HepG2 (cell line): ENCODE results near the gene FAM229B. TPM values are rescaled to one million over a fixed set of nuclear protein-coding genes. Genes with fewer than 3 reads are reported as not detected.

ENCODE experiments used
- ATAC-seq: fragments of 200-7000 bp; cut with Tn5 transposase; 3 replicates; pipeline ENCODE4 v1.9.1; 2020; ENCODE audit warnings: mild to moderate bottlenecking, moderate library complexity
- BruUV-seq: library from RNA; stranded (reverse); fragments of 400-500 nt; replicated peaks from 2 replicates; lab custom pipeline; 2021; lab: Mats Ljungman, UMichigan
- CTCF ChIA-PET: fragments of 300-600 bp; formaldehyde crosslinking; extraction: SDS; loops from one replicate; lab custom pipeline; 2021; ENCODE audit warnings: low total read pairs, inconsistent platforms, low intra/inter-chr PET ratio; lab: Yijun Ruan, JAX
- POLR2A ChIA-PET: fragments of 350-600 bp; sonication (Branson Sonifier 250); formaldehyde crosslinking; loops from one replicate; lab custom pipeline; 2020; ENCODE audit warnings: antibody characterized with exemption, inconsistent platforms; lab: Yijun Ruan, JAX
- DNase-seq: peaks from one replicate; pipeline ENCODE4 v3.0.0-alpha.2; 2015; ENCODE audit warnings: low spot score
- FAIRE-seq: peaks from 3 replicates; lab custom pipeline; 2011; peaks lifted over from hg19 to GRCh38; lab: Jason Lieb, UNC
- H2AFZ ChIP-seq: one replicate; pipeline ENCODE4 v1.6.1; 2011; ENCODE audit warnings: low read length, inconsistent platforms
- H3K27ac ChIP-seq: fragments of 300-600 bp; 3 replicates; pipeline ENCODE4 v1.8.0; 2011; ENCODE audit warnings: mixed run types, mild to moderate bottlenecking, mixed read lengths, low read length, inconsistent platforms; ENCODE audit not compliant: insufficient read depth; ENCODE audit errors: extremely low read length
- H3K27me3 ChIP-seq, 2 experiments: fragments of 200-600 bp in 1 of 2; 2 replicates in 1 of 2; 3 replicates in 1 of 2; pipeline versions ENCODE4 v1.6.0 to v1.8.0; 2011; ENCODE audit warnings: low read length in 2 of 2, mild to moderate bottlenecking in 2 of 2, moderate library complexity in 2 of 2, inconsistent platforms in 1 of 2; ENCODE audit not compliant: insufficient read depth in 2 of 2, control insufficient read depth in 1 of 2
- H3K36me3 ChIP-seq, 2 experiments: fragments of 200-600 bp in 1 of 2; replicated peaks in 1 of 2; 2 replicates in 1 of 2; 3 replicates in 1 of 2; pipeline versions ENCODE4 v1.5.1 to v1.8.0; 2011; ENCODE audit warnings: low read length in 2 of 2, inconsistent platforms in 1 of 2; ENCODE audit not compliant: insufficient read depth in 2 of 2, control insufficient read depth in 1 of 2
- H3K4me1 ChIP-seq: 2 replicates; pipeline ENCODE4 v1.5.1; 2012; ENCODE audit warnings: low read length, inconsistent platforms; ENCODE audit not compliant: insufficient read depth
- H3K4me2 ChIP-seq: 2 replicates; pipeline ENCODE4 v1.6.0; 2011; ENCODE audit warnings: low read depth, low read length, inconsistent platforms
- H3K4me3 ChIP-seq, 3 experiments: fragments of 200-600 bp in 1 of 3; sonication (generic), shearing (Covaris generic) in 1 of 3; replicated peaks in 1 of 3; 2 replicates each; pipeline ENCODE4 v1.5.1; 2011 to 2016; ENCODE audit warnings: low read length in 3 of 3, inconsistent platforms in 2 of 3, low read depth in 2 of 3, mild to moderate bottlenecking in 2 of 3, control low read depth in 1 of 3, mixed read lengths in 1 of 3; ENCODE audit not compliant: insufficient read depth in 1 of 3
- H3K79me2 ChIP-seq: one replicate; pipeline ENCODE4 v1.6.1; 2011; ENCODE audit warnings: low read length, inconsistent platforms; ENCODE audit not compliant: insufficient read depth
- H3K9ac ChIP-seq: 2 replicates; pipeline ENCODE4 v1.6.0; 2011; ENCODE audit warnings: mild to moderate bottlenecking, low read depth, low read length, inconsistent platforms; ENCODE audit not compliant: insufficient read depth
- H3K9me3 ChIP-seq: 2 replicates; pipeline ENCODE4 v1.5.1; 2012; ENCODE audit warnings: mild to moderate bottlenecking, low read length
- H4K20me1 ChIP-seq: 2 replicates; pipeline ENCODE4 v1.6.0; 2011; ENCODE audit warnings: inconsistent platforms, mild to moderate bottlenecking, low read length, moderate library complexity; ENCODE audit not compliant: insufficient read depth
- ATF3 ChIP-seq: sonication (generic); formaldehyde crosslinking; IDR thresholded peaks from 2 replicates; pipeline ENCODE4 v1.4.0; 2020; ENCODE audit warnings: missing genetic modification reagents
- CBX1 ChIP-seq: IDR thresholded peaks from one replicate; pipeline ENCODE4 v1.6.1; 2016; ENCODE audit warnings: antibody characterized with exemption, low read depth
- IKZF5 ChIP-seq: IDR thresholded peaks from 2 replicates; pipeline ENCODE4 v1.6.1; 2018; ENCODE audit warnings: missing genetic modification reagents, mild to moderate bottlenecking, missing compliant biosample characterization
- NR2F6 ChIP-seq, 2 experiments: IDR thresholded peaks; 2 replicates each; pipeline ENCODE4 v1.6.1; 2016; ENCODE audit warnings: antibody characterized with exemption in 1 of 2, mild to moderate bottlenecking in 1 of 2
- RNF219 ChIP-seq: sonication (generic); formaldehyde crosslinking; IDR thresholded peaks from 2 replicates; pipeline ENCODE4 v1.5.0; 2020; ENCODE audit warnings: mild to moderate bottlenecking, missing genetic modification reagents
- ZNF230 ChIP-seq: sonication (generic); formaldehyde crosslinking; IDR thresholded peaks from 2 replicates; pipeline ENCODE4 v1.4.0; 2020; ENCODE audit warnings: mild to moderate bottlenecking, missing genetic modification reagents
- ZNF512B ChIP-seq: sonication (generic); formaldehyde crosslinking; IDR thresholded peaks from 2 replicates; pipeline ENCODE4 v1.5.1; 2020; ENCODE audit warnings: missing genetic modification reagents, mild to moderate bottlenecking, borderline replicate concordance
- ZSCAN25 ChIP-seq: sonication (generic); formaldehyde crosslinking; IDR thresholded peaks from 2 replicates; pipeline ENCODE4 v1.8.0; 2022; ENCODE audit warnings: mild to moderate bottlenecking, missing genetic modification reagents
- ZXDC ChIP-seq: sonication (generic); formaldehyde crosslinking; IDR thresholded peaks from 2 replicates; pipeline ENCODE4 v1.5.0; 2020; ENCODE audit warnings: mild to moderate bottlenecking, missing genetic modification reagents
- WGBS: methylation state at CpG from one replicate; pipeline ENCODE4 v1.1.6; 2017; ENCODE audit warnings: low lambda C conversion rate; 5-methylcytosine and 5-hydroxymethylcytosine counted together
- in situ Hi-C: cut with HindIII; loops from 2 replicates; pipeline ENCODE4 v1.10.0; 2017; ENCODE audit warnings: low pct_unique_long_range_greater_than_20kb; ENCODE audit not compliant: extremely low pct_ligation_motif_present
- intact Hi-C: fragments of 100-400 bp; cut with micrococcal nuclease; formaldehyde crosslinking; loops from one replicate; pipeline ENCODE4 v1.10.0; 2022; ENCODE audit not compliant: unreplicated experiment
- polyA plus RNA-seq, 8 experiments: library from polyadenylated mRNA; depleted of rRNA in 3 of 8; stranded (reverse) in 7 of 8; unstranded in 1 of 8; fragments of >200 nt; fragmentation: Illumina TruSeq in 4 of 8; extraction: Trizol in 4 of 8; gene quantifications; 2 replicates each; pipeline versions ENCODE4 v1.2.1 to v1.2.3, GENCODE V29; 2011 to 2016; ENCODE audit warnings: low read depth in 4 of 8, missing spikeins in 1 of 8, mixed read lengths in 1 of 8; ENCODE audit not compliant: insufficient read depth in 1 of 8
- total RNA-seq, 5 experiments: library from RNA; depleted of rRNA; stranded (reverse); fragments of >200 nt; fragmentation: Illumina TruSeq; extraction: Trizol; gene quantifications; 2 replicates each; pipeline ENCODE4 v1.2.3, GENCODE V29; 2016; ENCODE audit warnings: low read depth in 1 of 5

The FAM229B gene
- total and polyA plus RNA-seq, 2 of the 13 experiments (the other 11 are each of a cell fraction or from before 2014, with no cell fraction given): 11.3 to 19.5 TPM

GRCh38 chr6:112038268-112038667 lies 49.1 kb upstream of the FAM229B start (continued):
- no peak for TF ChIP-seq ATF3 (CRISPR knock-in tag)

- no TSS peak for BruUV-seq
- WGBS: 56% methylated on average over 15 of the region's 15 CpGs
- no peak for DNase-seq
- Histone ChIP-seq H3K4me1 (peaks cover 2% of the 10 kb centered on the region; the same call in 1 of the 2 replicates), H3K79me2 (no peaks in the 10 kb centered on the region), H3K27me3 (peaks cover 0 to 6% of the 10 kb centered on the region in 2 experiments; a peak in 3 of 5 replicates), H3K27ac (no peak overlapping the region), H3K4me2 (no peak overlapping the region), H4K20me1 (no peaks in the 10 kb centered on the region), H3K4me3 (no peak overlapping the region), H3K9ac (no peak overlapping the region), H3K9me3 (no peaks in the 10 kb centered on the region), H3K36me3 (no peaks in the 10 kb centered on the region), H2AFZ (no peak overlapping the region)
- intact Hi-C loops (no loop called here), in situ Hi-C loops (no loop called here)
- ATAC-seq: no peak
- ChIA-PET CTCF (no interaction called here), POLR2A (no interaction called here)
- FAIRE-seq: no peak
- no peak for TF ChIP-seq NR2F6 (IDR thresholded peaks at IDR 0.05)
- TF ChIP-seq NR2F6 (CRISPR knock-in tag; IDR thresholded peaks at IDR 0.05): no peak
- no peak for TF ChIP-seq ZNF230 (CRISPR knock-in tag)
- no peak for TF ChIP-seq RNF219 (CRISPR knock-in tag)
- no peak for TF ChIP-seq IKZF5 (CRISPR knock-in tag)
- TF ChIP-seq ZSCAN25: no peak
- TF ChIP-seq CBX1: no peak
- TF ChIP-seq ZNF512B: no peak
- TF ChIP-seq ZXDC (CRISPR knock-in tag): no peak
Observed at GRCh38 chr6:112038756-112039430, 48.5 kb upstream of the FAM229B start.
